HEK293 (cell line): Measurements from ENCODE around the gene CARD11.
A peak's percentile ranks its signal among the peaks of the same experiment; 100 is the strongest.

Source experiments
- CTCF ChIA-PET: fragments of 350-600 bp; formaldehyde crosslinking; extraction: SDS; loops from one replicate; lab custom pipeline; 2021; ENCODE audit warnings: antibody characterized with exemption; lab: Yijun Ruan, JAX
- POLR2A ChIA-PET: fragments of 300-600 bp; formaldehyde crosslinking; extraction: SDS; loops from one replicate; lab custom pipeline; 2020; ENCODE audit warnings: antibody characterized with exemption, inconsistent platforms; lab: Yijun Ruan, JAX
- H3K27ac ChIP-seq: fragments of 200-500 bp; sonication (Bioruptor generic); 2 replicates; pipeline ENCODE4 v1.5.1; 2014; ENCODE audit warnings: low read depth, low read length, control low read depth, inconsistent platforms; ENCODE audit errors: extremely low read depth
- H3K36me3 ChIP-seq, 2 experiments: fragments of 200-500 bp in 1 of 2; sonication (Bioruptor generic) in 1 of 2; 1 replicate in 1 of 2; 2 replicates in 1 of 2; pipeline ENCODE4 v1.5.1; 2014 to 2017; ENCODE audit warnings: inconsistent platforms in 2 of 2, low read length in 2 of 2; ENCODE audit not compliant: control insufficient read depth in 2 of 2, insufficient read depth in 1 of 2
- H3K4me1 ChIP-seq: fragments of 200-500 bp; sonication (Bioruptor generic); 2 replicates; pipeline ENCODE4 v1.5.1; 2014; ENCODE audit warnings: mild to moderate bottlenecking, low read length, inconsistent platforms; ENCODE audit not compliant: control insufficient read depth, insufficient read depth
- H3K4me3 ChIP-seq: 2 replicates; pipeline ENCODE4 v1.5.1; 2011; ENCODE audit warnings: low read depth, mild to moderate bottlenecking, control low read depth, low read length, moderate library complexity
- H3K9me3 ChIP-seq: fragments of 200-500 bp; sonication (Bioruptor generic); 2 replicates; pipeline ENCODE4 v1.5.1; 2014; ENCODE audit warnings: low read depth, low read length, inconsistent platforms; ENCODE audit not compliant: control insufficient read depth, insufficient read depth
- GLIS1 ChIP-seq: fragments of 450-650 bp; formaldehyde crosslinking; IDR thresholded peaks from 2 replicates; pipeline ENCODE4 v1.5.1; 2016; ENCODE audit warnings: missing biosample characterization, missing genetic modification characterization
- SETDB1 ChIP-seq: IDR thresholded peaks from one replicate; pipeline ENCODE4 v1.6.1; 2017; ENCODE audit warnings: mild to moderate bottlenecking, low read length, moderate library complexity, mixed read lengths; ENCODE audit not compliant: insufficient read length
- SP7 ChIP-seq: fragments of 450-650 bp; formaldehyde crosslinking; IDR thresholded peaks from 2 replicates; pipeline ENCODE4 v1.5.1; 2016; ENCODE audit warnings: missing biosample characterization, missing genetic modification characterization
- ZBTB17 ChIP-seq: fragments of 450-650 bp; formaldehyde crosslinking; IDR thresholded peaks from 2 replicates; pipeline ENCODE4 v1.5.1; 2016; ENCODE audit warnings: missing biosample characterization, missing genetic modification characterization
- ZFP69B ChIP-seq: fragments of 450-650 bp; formaldehyde crosslinking; IDR thresholded peaks from 2 replicates; pipeline ENCODE4 v1.5.1; 2016; ENCODE audit warnings: missing biosample characterization, missing genetic modification characterization
- ZNF114 ChIP-seq: fragments of 450-650 bp; formaldehyde crosslinking; IDR thresholded peaks from 2 replicates; pipeline ENCODE4 v1.5.0; 2017; ENCODE audit warnings: missing biosample characterization, missing genetic modification characterization
- ZNF423 ChIP-seq: fragments of 450-650 bp; formaldehyde crosslinking; IDR thresholded peaks from 2 replicates; pipeline ENCODE4 v1.5.1; 2016; ENCODE audit warnings: missing biosample characterization, missing genetic modification characterization
- ZNF549 ChIP-seq: fragments of 450-650 bp; IDR thresholded peaks from 2 replicates; pipeline ENCODE4 v1.5.1; 2018; ENCODE audit warnings: missing biosample characterization, missing genetic modification characterization, mild to moderate bottlenecking, inconsistent platforms, moderate library complexity
- ZNF626 ChIP-seq: fragments of 450-650 bp; sonication (Bioruptor Pico); formaldehyde crosslinking; IDR thresholded peaks from 2 replicates; pipeline ENCODE4 v1.5.1; 2018; ENCODE audit warnings: missing biosample characterization, missing genetic modification characterization, inconsistent platforms
- ZNF654 ChIP-seq: fragments of 450-650 bp; formaldehyde crosslinking; IDR thresholded peaks from 2 replicates; pipeline ENCODE4 v1.5.1; 2016; ENCODE audit warnings: low read depth, missing biosample characterization, missing genetic modification characterization
- TF ChIP-seq, protein P1 (sequence below): fragments of 450-650 bp; formaldehyde crosslinking; IDR thresholded peaks from 2 replicates; pipeline ENCODE4 v1.5.1; 2017; ENCODE audit warnings: missing biosample characterization, missing genetic modification characterization
- TF ChIP-seq, protein P2 (sequence below): fragments of 450-650 bp; formaldehyde crosslinking; optimal IDR thresholded peaks from 2 replicates; pipeline ENCODE3; 2016; ENCODE audit warnings: missing biosample characterization, mild to moderate bottlenecking, missing genetic modification characterization
- TF ChIP-seq, protein P3 (sequence below): fragments of 450-650 bp; formaldehyde crosslinking; IDR thresholded peaks from 2 replicates; pipeline ENCODE4 v1.5.1; 2016; ENCODE audit warnings: missing biosample characterization, missing genetic modification characterization
- TF ChIP-seq, protein P4 (sequence below): fragments of 450-650 bp; formaldehyde crosslinking; IDR thresholded peaks from 2 replicates; pipeline ENCODE4 v1.5.1; 2017; ENCODE audit warnings: missing biosample characterization, missing genetic modification characterization
- TF ChIP-seq, protein P5 (sequence below): fragments of 450-650 bp; formaldehyde crosslinking; IDR thresholded peaks from 2 replicates; pipeline ENCODE4 v1.5.1; 2016; ENCODE audit warnings: missing biosample characterization, missing genetic modification characterization
- TF ChIP-seq, protein P6 (sequence below): sonication (generic); formaldehyde crosslinking; IDR thresholded peaks from 2 replicates; pipeline ENCODE4 v1.8.1; 2022; ENCODE audit warnings: mild to moderate bottlenecking, moderate library complexity, missing genetic modification reagents
- TF ChIP-seq, protein P7 (sequence below): fragments of 450-650 bp; formaldehyde crosslinking; IDR thresholded peaks from 2 replicates; pipeline ENCODE4 v1.5.1; 2016; ENCODE audit warnings: missing biosample characterization, missing genetic modification characterization, borderline replicate concordance

Gene CARD11

DNA sequence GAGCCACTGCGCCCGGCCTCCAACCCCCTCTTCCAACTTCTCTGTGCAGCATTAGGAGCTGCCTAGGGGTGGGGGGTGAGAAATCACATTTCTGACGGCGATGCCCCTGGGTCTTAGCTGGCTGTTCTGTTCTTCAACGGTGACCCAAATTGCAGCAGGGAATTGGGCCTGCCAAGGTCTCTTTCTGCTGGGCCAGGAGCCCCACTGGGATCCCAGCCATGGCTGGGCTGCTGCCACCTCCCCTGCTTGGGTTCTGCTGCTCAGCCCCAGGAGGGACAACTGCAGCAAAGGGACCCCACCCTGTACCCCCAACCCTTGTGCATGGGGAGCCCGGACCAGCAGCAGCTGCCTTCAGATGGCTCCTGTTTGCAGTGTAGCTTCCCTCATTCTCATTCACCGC lies 155.9 kb downstream of the CARD11 start:
- no peak overlapping the region for H3K4me3 ChIP-seq
- no peak overlapping the region for H3K27ac ChIP-seq
- ChIA-PET POLR2A (interaction anchor here (0.6 kb wide), 2 partner anchors 279 to 1797 kb away, joined by 4 read pairs; no protein-coding TSS in a partner anchor), CTCF (interaction anchor here (0.7 to 1.5 kb wide), 6 partner anchors 12 to 1183 kb away, joined by 3 read pairs; no protein-coding TSS in a partner anchor)
- no peaks in the 10 kb centered on the region for H3K9me3 ChIP-seq
- H3K4me1 ChIP-seq = no peaks in the 10 kb centered on the region; the same call in 1 of the 2 replicates
- no peaks in the 10 kb centered on the region for H3K36me3 ChIP-seq
- TF ChIP-seq ZNF423 (tag by site-specific recombination) (no peak), ZNF114 (no peak), ZNF654 (no peak)
- TF ChIP-seq, protein P1, sequence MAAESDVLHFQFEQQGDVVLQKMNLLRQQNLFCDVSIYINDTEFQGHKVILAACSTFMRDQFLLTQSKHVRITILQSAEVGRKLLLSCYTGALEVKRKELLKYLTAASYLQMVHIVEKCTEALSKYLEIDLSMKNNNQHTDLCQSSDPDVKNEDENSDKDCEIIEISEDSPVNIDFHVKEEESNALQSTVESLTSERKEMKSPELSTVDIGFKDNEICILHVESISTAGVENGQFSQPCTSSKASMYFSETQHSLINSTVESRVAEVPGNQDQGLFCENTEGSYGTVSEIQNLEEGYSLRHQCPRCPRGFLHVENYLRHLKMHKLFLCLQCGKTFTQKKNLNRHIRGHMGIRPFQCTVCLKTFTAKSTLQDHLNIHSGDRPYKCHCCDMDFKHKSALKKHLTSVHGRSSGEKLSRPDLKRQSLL = no peak

DNA sequence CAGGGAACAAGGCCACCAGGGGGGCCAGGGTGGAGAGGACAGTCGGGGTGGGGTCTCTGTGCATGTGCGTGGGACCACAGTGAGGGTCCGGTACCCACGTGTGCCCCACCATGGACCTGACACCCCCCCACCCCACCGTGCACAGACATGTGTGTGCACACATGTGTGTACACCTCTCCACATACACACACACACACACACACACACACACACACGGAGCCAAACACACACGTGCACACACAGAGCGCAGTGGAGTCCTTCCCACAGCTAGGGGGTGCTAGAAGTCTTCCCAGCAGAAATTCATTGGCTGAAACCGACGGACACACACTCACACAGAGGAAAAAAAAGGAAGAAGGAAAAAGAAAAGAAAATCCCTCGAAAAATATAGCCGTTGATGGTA lies 156.8 kb downstream of the CARD11 start:
- H3K27ac ChIP-seq = no peak overlapping the region
- no peaks in the 10 kb centered on the region for H3K36me3 ChIP-seq
- no peaks in the 10 kb centered on the region for H3K9me3 ChIP-seq
- H3K4me3 ChIP-seq = no peak overlapping the region
- CTCF ChIA-PET = interaction anchor here (0.6 to 1.5 kb wide), 9 partner anchors 11 to 709 kb away, joined by 3 to 5 read pairs (median 3); no protein-coding TSS in a partner anchor
- no peaks in the 10 kb centered on the region for H3K4me1 ChIP-seq
- POLR2A ChIA-PET = no interaction called here
- TF ChIP-seq, protein P2, sequence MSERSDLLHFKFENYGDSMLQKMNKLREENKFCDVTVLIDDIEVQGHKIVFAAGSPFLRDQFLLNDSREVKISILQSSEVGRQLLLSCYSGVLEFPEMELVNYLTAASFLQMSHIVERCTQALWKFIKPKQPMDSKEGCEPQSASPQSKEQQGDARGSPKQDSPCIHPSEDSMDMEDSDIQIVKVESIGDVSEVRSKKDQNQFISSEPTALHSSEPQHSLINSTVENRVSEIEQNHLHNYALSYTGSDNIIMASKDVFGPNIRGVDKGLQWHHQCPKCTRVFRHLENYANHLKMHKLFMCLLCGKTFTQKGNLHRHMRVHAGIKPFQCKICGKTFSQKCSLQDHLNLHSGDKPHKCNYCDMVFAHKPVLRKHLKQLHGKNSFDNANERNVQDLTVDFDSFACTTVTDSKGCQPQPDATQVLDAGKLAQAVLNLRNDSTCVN (tag by site-specific recombination) = peak; percentile 13
- peak; percentile 97 for TF ChIP-seq ZNF654
- TF ChIP-seq, protein P3, sequence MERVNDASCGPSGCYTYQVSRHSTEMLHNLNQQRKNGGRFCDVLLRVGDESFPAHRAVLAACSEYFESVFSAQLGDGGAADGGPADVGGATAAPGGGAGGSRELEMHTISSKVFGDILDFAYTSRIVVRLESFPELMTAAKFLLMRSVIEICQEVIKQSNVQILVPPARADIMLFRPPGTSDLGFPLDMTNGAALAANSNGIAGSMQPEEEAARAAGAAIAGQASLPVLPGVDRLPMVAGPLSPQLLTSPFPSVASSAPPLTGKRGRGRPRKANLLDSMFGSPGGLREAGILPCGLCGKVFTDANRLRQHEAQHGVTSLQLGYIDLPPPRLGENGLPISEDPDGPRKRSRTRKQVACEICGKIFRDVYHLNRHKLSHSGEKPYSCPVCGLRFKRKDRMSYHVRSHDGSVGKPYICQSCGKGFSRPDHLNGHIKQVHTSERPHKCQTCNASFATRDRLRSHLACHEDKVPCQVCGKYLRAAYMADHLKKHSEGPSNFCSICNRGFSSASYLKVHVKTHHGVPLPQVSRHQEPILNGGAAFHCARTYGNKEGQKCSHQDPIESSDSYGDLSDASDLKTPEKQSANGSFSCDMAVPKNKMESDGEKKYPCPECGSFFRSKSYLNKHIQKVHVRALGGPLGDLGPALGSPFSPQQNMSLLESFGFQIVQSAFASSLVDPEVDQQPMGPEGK = 0 out of 2 replicates have a peak, but pooled peaks have one; percentile 24
- TF ChIP-seq GLIS1 = peak; percentile 24; the same call in 1 of the 2 replicates
- TF ChIP-seq, protein P4, sequence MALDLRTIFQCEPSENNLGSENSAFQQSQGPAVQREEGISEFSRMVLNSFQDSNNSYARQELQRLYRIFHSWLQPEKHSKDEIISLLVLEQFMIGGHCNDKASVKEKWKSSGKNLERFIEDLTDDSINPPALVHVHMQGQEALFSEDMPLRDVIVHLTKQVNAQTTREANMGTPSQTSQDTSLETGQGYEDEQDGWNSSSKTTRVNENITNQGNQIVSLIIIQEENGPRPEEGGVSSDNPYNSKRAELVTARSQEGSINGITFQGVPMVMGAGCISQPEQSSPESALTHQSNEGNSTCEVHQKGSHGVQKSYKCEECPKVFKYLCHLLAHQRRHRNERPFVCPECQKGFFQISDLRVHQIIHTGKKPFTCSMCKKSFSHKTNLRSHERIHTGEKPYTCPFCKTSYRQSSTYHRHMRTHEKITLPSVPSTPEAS (tag by site-specific recombination) = peak; percentile 96
- 0 out of 2 replicates have a peak, but pooled peaks have one; percentile 12 for TF ChIP-seq ZBTB17 (tag by site-specific recombination)
- no peak for TF ChIP-seq ZNF626 (tag by site-specific recombination)
- TF ChIP-seq SP7 = 0 out of 2 replicates have a peak, but pooled peaks have one; percentile 14
- TF ChIP-seq ZNF549 (tag by site-specific recombination) = no peak
- TF ChIP-seq, protein P5, sequence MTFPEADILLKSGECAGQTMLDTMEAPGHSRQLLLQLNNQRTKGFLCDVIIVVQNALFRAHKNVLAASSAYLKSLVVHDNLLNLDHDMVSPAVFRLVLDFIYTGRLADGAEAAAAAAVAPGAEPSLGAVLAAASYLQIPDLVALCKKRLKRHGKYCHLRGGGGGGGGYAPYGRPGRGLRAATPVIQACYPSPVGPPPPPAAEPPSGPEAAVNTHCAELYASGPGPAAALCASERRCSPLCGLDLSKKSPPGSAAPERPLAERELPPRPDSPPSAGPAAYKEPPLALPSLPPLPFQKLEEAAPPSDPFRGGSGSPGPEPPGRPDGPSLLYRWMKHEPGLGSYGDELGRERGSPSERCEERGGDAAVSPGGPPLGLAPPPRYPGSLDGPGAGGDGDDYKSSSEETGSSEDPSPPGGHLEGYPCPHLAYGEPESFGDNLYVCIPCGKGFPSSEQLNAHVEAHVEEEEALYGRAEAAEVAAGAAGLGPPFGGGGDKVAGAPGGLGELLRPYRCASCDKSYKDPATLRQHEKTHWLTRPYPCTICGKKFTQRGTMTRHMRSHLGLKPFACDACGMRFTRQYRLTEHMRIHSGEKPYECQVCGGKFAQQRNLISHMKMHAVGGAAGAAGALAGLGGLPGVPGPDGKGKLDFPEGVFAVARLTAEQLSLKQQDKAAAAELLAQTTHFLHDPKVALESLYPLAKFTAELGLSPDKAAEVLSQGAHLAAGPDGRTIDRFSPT (tag by site-specific recombination) = no peak
- 0 out of 2 replicates have a peak, but pooled peaks have one; percentile 27 for TF ChIP-seq ZFP69B (tag by site-specific recombination)
- TF ChIP-seq, protein P6, sequence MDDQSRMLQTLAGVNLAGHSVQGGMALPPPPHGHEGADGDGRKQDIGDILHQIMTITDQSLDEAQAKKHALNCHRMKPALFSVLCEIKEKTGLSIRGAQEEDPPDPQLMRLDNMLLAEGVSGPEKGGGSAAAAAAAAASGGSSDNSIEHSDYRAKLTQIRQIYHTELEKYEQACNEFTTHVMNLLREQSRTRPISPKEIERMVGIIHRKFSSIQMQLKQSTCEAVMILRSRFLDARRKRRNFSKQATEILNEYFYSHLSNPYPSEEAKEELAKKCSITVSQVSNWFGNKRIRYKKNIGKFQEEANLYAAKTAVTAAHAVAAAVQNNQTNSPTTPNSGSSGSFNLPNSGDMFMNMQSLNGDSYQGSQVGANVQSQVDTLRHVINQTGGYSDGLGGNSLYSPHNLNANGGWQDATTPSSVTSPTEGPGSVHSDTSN = no peak
- TF ChIP-seq, protein P7, sequence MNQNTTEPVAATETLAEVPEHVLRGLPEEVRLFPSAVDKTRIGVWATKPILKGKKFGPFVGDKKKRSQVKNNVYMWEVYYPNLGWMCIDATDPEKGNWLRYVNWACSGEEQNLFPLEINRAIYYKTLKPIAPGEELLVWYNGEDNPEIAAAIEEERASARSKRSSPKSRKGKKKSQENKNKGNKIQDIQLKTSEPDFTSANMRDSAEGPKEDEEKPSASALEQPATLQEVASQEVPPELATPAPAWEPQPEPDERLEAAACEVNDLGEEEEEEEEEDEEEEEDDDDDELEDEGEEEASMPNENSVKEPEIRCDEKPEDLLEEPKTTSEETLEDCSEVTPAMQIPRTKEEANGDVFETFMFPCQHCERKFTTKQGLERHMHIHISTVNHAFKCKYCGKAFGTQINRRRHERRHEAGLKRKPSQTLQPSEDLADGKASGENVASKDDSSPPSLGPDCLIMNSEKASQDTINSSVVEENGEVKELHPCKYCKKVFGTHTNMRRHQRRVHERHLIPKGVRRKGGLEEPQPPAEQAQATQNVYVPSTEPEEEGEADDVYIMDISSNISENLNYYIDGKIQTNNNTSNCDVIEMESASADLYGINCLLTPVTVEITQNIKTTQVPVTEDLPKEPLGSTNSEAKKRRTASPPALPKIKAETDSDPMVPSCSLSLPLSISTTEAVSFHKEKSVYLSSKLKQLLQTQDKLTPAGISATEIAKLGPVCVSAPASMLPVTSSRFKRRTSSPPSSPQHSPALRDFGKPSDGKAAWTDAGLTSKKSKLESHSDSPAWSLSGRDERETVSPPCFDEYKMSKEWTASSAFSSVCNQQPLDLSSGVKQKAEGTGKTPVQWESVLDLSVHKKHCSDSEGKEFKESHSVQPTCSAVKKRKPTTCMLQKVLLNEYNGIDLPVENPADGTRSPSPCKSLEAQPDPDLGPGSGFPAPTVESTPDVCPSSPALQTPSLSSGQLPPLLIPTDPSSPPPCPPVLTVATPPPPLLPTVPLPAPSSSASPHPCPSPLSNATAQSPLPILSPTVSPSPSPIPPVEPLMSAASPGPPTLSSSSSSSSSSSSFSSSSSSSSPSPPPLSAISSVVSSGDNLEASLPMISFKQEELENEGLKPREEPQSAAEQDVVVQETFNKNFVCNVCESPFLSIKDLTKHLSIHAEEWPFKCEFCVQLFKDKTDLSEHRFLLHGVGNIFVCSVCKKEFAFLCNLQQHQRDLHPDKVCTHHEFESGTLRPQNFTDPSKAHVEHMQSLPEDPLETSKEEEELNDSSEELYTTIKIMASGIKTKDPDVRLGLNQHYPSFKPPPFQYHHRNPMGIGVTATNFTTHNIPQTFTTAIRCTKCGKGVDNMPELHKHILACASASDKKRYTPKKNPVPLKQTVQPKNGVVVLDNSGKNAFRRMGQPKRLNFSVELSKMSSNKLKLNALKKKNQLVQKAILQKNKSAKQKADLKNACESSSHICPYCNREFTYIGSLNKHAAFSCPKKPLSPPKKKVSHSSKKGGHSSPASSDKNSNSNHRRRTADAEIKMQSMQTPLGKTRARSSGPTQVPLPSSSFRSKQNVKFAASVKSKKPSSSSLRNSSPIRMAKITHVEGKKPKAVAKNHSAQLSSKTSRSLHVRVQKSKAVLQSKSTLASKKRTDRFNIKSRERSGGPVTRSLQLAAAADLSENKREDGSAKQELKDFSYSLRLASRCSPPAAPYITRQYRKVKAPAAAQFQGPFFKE = no peak
- no peak for TF ChIP-seq SETDB1
